Measurements from ENCODE around the gene PASK.

GRCh38 chr2:241072553-241073165 lies 76.6 kb downstream of the PASK start:
- TF ChIP-seq POLR2A (IDR thresholded peaks at IDR 0.05) = no peak
- TF ChIP-seq, protein P1, sequence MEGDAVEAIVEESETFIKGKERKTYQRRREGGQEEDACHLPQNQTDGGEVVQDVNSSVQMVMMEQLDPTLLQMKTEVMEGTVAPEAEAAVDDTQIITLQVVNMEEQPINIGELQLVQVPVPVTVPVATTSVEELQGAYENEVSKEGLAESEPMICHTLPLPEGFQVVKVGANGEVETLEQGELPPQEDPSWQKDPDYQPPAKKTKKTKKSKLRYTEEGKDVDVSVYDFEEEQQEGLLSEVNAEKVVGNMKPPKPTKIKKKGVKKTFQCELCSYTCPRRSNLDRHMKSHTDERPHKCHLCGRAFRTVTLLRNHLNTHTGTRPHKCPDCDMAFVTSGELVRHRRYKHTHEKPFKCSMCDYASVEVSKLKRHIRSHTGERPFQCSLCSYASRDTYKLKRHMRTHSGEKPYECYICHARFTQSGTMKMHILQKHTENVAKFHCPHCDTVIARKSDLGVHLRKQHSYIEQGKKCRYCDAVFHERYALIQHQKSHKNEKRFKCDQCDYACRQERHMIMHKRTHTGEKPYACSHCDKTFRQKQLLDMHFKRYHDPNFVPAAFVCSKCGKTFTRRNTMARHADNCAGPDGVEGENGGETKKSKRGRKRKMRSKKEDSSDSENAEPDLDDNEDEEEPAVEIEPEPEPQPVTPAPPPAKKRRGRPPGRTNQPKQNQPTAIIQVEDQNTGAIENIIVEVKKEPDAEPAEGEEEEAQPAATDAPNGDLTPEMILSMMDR (IDR thresholded peaks at IDR 0.05) = no peak
- no peak for TF ChIP-seq POLR2AphosphoS5 (IDR thresholded peaks at IDR 0.05)
